Measurements from ENCODE around the gene GOLGA6L10. TPM values are rescaled to one million over a fixed set of nuclear protein-coding genes. Genes with fewer than 3 reads are reported as not detected.
A peak's percentile ranks its signal among the peaks of the same experiment; 100 is the strongest.
"Not testable (repeated sequence)": the region's sequence is repeated elsewhere in the genome, so short reads cannot be mapped to it uniquely, and the experiment has no call there.

GOLGA6L10 gene
- total RNA-seq, 1 experiment from 2014 or later: 0.25 TPM

DNA sequence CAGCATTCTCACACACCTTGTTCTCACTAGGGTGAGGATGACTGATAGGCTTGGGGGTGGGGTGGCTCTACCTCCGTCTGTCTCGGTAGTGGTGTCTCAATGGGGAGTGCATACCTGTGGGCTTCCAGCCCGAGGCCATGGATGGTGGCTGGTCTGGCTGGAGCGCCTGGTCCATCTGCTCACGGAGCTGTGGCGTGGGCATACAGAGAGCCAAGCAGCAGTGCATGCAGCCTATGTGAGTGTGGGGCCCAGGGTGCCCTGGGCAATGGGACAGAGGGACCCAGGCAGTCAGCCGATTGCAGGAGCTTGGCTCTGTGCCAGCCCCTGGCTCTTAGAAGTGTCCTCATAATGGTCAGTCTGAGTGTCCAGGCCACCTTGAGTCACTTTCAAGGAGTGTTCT, 31.8 kb downstream of the GOLGA6L10 start:
- not testable (repeated sequence) for DNase-seq (ENCODE audit: low read depth)

DNA sequence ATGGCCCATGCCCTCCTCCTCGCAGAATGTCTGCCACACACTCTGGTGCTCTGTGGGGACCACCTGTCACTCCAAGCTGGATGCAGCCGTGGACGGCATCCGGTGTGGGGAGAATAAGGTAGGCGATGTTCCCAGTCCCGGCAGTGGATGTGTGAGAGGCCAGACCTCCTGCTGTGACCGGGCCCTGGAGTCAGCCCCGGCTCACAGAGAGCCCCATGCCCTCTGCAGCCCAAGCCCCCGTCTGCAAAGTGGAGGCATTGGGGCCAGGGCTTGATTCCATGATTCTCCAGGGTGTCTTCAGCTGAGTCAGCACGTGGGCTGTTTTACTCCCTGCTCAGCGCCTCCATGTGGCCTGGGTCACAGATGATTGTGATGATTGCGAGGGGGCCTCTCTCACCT, 32.2 kb downstream of the GOLGA6L10 start:
- DNase-seq (ENCODE audit: low read depth): no peak

DNA sequence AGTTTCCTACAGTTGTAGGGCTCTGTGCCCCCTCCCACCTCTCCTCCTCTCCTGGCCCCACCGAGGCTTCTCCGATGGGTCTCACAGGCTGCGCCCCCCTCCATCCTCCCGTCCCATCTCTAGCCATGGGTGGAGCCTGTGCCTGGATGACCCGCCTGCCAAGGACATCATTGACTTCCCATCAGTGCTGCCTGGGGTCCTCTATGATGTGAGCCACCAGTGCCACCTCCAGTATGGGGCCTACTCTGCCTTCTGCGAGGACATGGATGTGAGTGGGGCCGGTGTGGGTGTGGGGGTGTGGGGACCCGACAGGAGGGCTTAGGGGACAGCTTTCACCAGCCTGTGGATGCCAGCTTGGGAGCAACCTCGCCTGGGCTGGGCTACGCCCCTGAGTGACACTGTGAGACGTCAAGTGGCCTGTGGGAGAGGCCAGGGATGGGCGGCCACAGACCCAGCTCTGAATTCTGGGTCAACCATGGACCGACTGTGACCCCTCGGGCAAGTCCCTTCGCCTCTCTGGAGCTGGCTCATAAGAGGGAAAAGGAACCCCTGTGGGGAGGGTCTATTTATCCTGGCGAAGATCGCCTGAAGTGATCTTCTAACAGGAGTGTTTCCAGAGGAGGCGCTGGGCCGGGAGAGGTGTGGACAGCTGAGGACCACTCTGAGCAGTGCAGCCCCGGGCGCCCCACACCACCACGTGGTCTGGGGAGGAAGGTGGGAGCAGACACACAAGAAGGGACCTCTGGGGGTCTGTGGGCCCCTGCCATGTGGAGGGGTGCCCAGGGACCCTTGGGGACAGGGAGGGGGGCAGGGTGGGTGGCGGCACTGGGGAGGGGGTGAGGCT, 32.8 kb downstream of the GOLGA6L10 start:
- DNase-seq (ENCODE audit: low read depth): not testable (repeated sequence)

DNA sequence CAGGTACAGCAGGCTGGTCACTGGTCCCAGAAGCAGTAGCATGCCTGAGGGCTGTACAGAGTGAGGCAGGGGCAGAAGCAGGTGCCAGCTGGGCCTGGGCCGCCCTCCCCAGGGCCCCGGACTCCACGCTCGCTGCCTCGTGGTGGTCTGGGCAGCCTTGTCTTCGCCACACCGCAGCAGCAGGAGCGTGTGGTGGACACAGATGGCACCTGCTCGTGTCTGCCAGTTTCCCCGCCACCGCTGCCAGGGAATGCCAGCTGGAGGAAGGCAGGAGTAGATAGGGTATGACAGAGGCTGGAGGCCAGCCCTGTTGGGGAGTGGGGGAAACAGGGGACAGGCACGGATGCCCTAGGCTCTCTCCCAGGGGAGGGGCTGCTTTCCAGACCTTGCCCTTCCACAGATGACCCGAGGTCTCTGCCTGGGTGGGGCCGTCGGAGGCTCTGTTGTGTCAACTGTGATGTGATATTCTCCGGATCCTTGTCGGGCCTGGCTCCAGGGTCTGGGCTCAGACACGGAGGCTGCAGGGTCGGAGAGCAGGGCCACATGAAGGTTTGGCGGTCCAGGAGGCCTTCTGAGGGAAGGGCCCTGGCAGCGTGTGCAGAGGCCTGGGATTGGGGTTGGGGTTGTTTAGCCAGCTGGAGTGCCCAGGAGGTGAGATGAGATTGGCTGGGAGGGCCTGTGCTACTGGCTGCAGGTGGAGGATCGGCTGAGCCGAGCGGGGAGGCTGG, 33.6 kb downstream of the GOLGA6L10 start:
- no peak for DNase-seq (ENCODE audit: low read depth)

DNA sequence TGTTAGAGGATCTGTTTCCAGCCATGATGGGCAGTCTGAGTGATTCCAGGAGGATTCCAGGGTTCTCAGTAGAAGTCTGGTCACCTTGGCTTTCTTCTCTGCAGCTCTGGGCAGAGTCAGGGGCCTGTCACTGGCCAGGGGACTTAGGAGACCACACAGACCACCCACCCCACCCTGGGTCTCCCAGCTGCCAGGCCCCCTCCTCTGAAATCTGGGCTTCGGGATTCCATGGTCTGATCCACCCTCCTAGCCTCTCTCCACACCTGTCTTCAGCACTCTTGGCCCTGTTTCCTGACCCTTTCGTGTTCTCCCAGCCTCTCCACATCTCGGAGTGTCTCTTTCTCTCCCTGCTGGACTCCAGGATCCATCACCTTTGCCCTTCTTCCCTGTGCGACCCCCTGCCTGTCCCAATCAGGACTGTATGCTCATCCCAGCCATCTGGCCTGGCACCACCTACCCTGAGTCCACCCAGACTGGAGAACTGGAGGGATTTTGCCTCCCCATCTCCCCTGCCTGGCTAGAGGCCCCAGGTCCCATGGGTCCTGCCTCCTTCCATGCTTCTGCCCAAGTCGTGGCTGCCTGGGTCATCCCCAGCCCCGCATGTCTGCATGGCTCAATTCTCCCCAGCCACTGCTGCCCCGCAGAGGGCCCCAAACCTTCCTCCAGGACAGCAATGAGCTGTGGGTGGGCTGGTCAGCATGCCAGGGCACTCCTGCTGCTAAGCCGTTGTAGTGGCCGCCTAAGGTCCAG, 34.3 kb downstream of the GOLGA6L10 start:
- DNase-seq (ENCODE audit: low read depth): no peak

DNA sequence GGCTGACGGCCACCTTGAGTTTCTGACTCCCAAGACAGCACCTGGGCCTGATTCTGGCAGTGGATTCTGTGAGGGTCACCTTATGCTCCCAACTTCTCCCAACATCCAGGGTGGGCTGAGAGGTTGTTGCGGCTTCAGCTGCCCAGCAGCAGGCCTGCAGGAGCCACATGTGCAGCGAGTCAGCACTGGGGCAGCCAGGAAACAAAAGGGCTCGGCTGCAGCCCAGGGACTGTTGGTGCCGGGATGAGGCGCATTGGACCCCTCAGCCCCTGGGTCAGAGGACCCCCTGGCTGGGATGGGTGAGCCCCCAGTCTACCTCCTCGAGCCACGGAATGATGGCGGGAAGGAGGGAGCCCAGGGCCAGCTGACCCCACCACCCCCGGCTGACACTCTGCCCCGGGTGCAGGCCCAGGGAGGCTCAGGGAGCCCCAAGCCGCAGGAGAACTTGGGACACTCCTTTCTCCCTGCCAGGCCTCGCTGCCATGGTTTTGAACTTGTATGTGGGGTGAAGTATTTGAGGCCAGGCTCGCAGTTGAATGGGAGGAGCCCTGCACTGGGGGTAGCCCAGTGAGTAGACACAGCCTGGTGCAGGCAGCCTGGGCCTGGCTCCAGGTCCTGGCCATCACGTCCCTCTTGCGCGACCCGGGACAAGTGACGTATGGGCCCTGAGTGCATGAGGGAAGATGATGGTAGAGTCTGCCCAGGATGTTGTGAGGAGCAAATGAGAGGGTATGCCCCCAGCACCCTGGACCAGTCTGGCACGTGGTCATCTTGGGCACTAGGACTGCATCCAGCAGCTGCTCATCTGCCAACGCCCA, 35.1 kb downstream of the GOLGA6L10 start:
- not testable (repeated sequence) for DNase-seq (ENCODE audit: low read depth)

DNA sequence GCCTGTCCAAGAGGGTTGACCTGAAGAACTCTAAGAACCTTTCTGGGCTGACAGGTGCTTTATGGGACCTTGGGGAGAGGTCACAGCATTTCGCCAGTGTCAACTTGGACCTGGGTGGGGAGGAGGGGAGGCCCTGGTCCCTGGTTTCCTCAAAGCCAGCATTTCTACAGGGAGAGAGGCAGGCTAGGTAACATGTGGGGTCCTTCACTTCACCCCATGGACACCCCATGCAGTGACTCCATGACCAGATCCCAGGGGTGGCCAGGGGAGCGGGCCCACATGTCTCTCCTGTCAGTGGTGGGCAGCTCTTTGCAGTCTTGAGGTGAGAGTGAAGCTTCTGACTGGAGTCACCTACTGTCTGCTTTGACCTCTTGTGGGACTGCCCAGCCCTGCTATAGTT, 35.8 kb downstream of the GOLGA6L10 start:
- no peak for DNase-seq (ENCODE audit: low read depth)

DNA sequence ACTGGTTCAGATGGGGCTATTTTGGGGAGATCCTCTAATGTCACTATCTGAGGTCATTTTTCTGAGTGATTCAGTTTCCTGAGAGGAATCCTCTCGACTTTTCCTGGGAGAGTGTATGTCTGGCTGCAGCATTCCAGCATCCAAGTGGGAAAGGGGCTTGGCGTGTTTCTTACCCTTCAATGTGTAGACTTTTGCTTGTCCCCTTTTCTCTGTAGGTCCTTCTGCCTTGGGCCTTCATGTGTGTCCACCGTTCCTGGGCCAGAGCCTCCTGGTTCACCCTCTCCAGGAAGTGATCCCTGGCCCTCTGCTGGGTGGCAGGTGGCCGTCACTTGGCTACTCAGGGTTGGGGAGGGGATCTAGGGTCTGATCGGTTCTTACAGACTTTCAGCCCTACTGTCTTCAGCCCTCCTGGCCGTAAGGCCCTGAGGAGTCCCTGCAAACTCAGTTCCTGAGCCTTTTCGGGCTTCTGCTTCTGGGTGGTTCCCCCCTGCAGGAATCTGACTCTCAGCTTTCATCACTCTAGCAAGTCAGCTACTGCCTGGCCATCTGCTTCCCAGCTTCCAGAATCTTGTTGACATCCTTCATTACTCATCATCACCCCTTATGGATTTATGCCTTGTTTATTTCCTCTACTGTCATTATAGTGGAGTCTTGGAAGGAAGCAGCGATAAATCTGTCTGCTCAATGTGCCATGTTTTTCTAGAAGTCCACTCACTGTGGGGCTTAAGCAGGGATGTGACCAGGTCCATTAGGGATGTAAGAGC, 36.5 kb downstream of the GOLGA6L10 start:
- DNase-seq (ENCODE audit: low read depth): peak; percentile 20

DNA sequence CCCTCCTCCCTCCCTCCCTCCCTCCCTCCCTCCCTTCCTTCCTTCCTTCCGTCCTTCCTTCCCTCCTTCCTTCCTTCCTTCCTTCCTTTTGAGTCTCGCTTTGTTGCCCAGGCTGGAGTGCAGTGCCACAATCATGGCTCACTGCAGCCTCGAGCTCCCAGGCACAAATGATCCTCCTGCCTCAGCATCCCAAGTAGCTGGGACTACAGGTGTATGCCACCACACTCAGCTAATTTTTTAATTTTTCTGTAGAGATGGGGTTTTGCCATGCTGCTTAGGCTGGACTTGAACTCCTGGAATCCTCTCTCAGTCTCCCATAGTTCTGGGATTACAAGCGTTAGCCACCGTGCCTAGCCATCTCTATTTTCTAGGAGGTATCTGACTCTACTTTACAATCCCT, 38.0 kb downstream of the GOLGA6L10 start:
- DNase-seq (ENCODE audit: low read depth): not testable (repeated sequence)

DNA sequence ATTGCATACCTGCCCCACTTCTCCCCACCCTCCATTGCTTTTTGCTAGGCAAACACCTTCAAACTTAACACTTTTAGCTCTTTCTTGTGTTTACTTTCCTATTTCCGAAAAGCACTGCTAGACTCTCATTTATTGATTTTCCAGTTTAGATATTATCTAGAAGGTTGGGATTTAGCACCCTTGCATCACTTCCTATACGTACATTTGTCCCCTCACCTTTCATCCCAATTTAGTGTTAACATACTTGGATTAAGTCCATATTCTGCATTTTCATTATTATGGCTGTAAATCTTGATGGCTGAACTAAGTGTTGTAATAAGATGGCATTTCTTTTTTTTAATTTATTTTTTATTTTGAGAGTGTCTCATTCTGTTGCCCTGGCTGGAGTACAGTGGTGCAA, 39.5 kb downstream of the GOLGA6L10 start:
- DNase-seq (ENCODE audit: low read depth): no peak

DNA sequence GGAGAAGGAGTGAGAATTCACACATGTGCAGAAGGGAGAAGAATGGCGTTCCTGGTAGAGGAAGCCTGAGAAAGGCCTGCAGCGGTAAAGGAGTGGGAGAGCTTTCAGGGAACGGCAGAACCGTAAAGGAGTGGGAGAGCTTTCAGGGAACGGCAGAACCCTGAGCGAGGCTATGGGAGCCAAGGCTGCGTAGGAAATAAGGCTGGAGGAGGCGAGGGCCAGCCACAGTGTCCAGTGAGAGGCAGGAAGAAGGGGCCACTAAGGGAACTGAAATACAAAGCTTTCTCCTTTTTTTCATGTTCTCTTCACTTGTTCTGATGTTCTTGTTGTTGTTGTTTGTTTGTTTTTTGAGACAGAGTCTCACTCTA, 41.6 kb downstream of the GOLGA6L10 start:
- DNase-seq (ENCODE audit: low read depth): no peak

DNA sequence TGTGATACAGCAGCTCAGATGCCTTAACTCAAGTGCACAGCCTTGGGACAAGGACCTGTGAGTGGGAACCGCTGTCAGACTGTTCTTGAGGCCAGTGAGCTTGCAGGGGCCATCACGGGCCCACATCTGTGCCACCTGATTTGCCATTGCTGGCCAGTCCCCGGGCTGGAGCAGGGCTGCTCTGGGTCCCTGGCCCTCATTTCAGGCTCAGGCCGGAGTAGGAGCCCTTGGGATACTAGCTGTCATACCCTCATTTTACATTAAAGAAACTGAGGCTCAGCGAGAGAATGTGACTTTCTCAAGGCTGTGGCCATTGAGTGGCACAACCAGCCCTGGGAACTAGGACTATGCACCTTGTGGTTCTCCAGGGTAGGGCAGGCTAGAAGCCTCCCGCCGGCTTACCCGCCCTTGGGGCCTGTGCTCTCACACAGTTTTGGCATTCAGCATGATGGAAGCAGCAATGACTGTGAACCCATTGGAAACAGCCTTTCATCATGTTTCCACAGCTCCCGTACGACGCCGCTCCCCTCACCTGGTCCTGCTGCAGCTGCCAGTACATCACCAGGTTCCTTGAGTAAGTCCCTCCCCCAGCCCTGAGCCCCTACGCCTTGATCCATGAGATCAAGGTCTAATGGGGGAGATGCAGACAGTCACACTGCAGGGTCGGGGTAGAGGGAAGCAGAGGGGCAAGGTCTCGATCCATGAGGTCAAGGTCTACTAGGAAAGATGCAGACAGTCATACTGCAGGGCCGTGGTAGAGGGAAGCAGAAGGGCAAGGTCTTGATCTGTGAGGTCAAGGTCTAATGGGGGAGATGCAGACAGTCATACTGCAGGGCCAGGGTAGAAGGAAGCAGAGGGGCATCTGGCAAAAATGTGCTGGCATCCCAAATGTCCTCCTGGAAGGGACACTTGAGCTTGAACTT, 42.2 kb downstream of the GOLGA6L10 start:
- no peak for DNase-seq (ENCODE audit: low read depth)

DNA sequence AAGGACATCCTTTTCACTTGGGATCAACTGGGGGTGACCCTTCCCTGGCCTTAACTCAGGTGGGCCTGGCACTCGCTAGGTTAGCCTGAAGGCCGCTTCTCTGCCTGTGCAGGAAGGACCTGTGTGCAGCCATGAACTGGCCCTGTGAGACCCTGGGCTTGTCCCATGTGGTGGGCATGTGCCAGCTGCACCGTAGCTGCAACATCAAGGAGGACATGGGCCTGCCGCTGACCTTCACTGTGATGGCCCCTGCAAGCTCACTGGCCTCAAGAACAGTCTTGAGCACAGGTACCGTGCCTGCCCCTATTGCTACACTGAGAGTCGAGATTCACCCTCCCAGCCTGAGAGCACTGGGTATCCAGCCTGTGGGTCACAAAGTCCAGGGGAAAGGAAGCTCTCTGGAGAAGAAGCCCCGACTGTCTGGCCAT, 43.6 kb downstream of the GOLGA6L10 start:
- no peak for DNase-seq (ENCODE audit: low read depth)

DNA sequence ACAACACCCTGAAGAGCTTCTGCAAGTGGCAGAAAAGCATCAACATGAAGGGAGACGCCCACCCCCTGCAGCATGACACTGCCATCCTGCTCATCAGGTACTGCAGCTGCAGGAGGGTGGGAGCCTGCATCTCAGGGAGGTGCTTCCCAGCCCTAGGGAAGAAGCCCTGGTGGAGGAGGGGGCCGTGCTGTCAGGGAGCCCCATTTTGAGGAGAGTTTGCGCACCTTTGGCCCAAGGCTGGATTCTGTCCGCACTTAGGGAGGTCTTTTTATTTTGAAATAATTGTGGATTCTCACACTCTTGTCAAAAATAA, 44.5 kb downstream of the GOLGA6L10 start:
- no peak for DNase-seq (ENCODE audit: low read depth)

DNA sequence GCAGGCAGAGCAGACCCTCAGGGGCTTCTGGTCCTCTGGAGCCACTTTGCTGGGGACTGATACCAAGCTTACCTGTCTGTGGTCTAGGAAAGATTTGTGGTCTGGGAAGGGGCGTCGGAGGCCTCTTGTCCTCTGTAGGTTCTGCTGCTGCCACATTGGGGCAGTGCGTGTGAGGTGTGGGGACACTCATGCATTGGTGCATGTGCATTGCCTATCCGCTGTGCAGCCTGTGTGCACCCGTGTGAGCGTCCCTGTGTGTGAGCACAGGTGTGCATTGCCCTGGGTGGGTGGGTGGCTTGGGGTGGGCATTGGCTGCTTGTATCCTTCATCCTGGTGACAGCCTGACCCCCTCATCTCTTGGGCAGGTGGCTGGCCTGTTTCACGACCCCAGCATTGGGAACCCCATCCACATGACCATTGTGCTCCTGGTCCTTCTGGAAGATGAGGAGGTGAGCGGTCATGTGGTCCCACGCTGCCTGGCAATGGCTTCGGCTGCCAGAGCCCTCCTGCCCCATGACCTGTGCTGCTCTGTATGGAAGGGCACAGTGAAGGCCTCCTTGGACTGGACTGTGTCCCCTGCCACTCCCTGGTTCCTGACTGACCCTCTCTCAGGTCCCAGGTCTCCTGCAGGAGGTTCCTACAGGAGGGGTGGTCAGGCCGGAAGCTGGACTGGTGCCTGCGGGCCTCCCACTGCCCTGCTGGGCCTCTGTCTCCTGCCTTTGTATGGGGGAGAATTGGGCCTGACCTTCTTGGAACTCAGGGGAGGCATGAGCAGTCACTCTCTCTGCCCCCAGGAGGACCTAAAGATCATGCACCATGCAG, 45.1 kb downstream of the GOLGA6L10 start:
- no peak for DNase-seq (ENCODE audit: low read depth)

DNA sequence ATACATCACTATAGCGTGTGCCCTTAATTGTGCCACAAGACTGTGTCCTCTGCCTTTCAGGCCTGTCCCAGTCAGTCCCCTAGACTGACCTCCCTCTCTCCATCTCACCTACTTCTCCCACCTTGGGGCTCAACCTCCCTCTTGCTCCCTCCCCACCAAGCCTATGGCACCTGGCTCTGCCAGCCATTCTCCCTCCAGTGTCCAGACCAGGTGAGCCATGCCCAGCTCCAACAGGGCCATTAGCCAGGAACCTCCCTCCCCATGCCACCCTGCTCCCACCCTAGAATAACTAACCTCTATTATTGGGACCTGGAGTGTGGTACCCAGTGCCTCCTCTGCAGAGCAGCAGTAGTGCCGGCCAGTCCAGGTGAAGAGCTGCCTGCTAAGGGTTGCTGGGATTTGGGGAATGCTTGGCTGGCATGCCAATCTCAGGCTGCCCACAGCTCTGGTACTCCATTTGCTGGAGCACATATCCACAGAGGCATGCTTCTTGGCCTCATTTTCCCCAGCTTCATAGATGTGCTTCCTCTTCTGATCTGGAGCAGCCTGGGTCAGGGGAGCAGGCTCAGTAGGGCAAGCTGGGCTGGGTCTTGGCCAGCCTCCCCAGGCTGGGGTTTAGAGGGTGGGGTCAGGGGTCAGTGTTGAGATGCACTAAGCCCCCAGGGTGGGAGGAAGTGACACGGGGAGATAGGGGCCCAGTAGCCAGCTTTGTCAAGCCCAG, 47.8 kb downstream of the GOLGA6L10 start:
- DNase-seq (ENCODE audit: low read depth): no peak

DNA sequence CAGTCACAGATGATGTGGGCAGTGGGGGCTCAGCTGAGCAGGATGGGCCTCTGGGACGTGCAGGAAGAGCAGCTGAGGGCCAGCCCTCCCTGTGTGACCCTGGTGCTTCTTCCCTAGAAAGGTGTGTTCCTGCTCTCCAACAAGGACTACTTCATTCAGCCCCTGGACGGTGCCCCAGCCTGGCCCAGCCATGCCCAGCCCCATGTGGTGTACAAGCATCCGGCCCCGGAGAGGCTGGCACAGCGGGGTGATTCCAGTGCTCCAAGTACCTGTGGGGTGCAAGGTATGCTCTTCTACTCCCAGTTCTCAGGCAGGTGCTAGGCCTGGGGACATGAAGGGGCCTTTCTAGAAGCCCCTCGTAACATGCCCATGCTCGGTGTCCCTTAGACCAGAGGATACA, 48.4 kb downstream of the GOLGA6L10 start:
- no peak for DNase-seq (ENCODE audit: low read depth)

DNA sequence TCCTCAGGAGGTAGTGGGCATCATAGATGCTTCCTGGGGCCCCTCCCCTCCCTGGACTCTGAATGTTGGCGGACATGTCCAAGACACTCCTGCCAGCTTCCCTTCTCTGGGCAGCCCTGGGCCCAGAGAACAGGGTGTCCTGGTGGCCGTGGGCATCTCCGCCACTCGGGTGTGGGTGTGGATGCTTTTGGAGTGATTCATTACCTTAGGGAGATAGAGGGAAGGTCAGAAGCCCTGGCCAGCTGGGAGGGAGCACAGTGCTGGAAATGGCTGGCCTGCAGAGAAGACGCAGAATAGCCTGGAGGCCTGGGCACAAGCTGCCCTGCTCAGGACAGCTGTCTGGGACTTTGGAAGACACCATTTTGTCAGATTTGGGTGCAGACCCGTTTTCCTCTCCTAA, 48.9 kb downstream of the GOLGA6L10 start:
- DNase-seq (ENCODE audit: low read depth): peak; percentile 25
